Liver (tissue), 3 donors: Measurements from ENCODE around the gene ZNF618.

ENCODE experiments used
- GABPA ChIP-seq, 2 donors: IDR thresholded peaks in 1 of 2; conservative IDR thresholded peaks in 1 of 2; 2 replicates each; pipeline ENCODE4 v1.6.1; 2016; ENCODE audit warnings: antibody characterized with exemption in 2 of 2, mild to moderate bottlenecking in 1 of 2, moderate library complexity in 1 of 2
- JUND ChIP-seq, 2 donors: IDR thresholded peaks; 2 replicates each; pipeline ENCODE4 v1.6.1; 2016; ENCODE audit warnings: antibody characterized with exemption in 2 of 2
- NR2F2 ChIP-seq: IDR thresholded peaks from 2 replicates; pipeline ENCODE4 v1.6.1; 2016; ENCODE audit warnings: antibody characterized with exemption
- RXRA ChIP-seq, 2 donors: IDR thresholded peaks; 2 replicates each; pipeline ENCODE4 v1.6.1; 2017 to 2018; ENCODE audit warnings: antibody characterized with exemption in 2 of 2, mild to moderate bottlenecking in 1 of 2
- TAF1 ChIP-seq: conservative IDR thresholded peaks from 2 replicates; pipeline ENCODE4 v1.6.1; 2016; ENCODE audit warnings: antibody characterized with exemption, mild to moderate bottlenecking
- YY1 ChIP-seq: IDR thresholded peaks from 2 replicates; pipeline ENCODE4 v1.6.1; 2016; ENCODE audit warnings: antibody characterized with exemption, mild to moderate bottlenecking
- TF ChIP-seq, protein P1 (sequence below): fragments of 150-350 bp; IDR thresholded peaks from 2 replicates; pipeline ENCODE4 v1.5.1; 2017; ENCODE audit warnings: improper control_type of control experiment, low read depth, low read length; ENCODE audit not compliant: missing input control
- donor health status: healthy.
- donor health status: healthy.

DNA sequence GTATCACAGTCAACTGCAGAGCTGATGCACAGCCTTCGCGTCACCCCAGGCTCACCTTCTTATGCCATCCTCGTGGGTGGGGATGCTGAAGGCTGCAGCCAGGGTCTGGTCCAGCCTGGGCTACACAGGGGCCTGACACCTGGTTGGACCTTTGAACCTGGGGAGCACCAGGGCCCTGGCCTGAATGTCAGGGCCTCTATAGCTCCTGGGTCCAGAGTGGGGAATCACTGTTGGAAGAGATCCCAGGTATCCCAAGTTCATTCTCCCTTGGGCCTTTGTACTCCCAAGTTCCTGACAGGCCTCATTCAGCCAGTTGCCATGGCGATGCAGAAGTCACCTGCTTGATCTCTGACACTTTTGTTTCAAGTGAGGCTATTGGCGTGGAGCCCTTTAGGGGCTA, 43.8 kb downstream of the ZNF618 start:
- TF ChIP-seq, protein P1, sequence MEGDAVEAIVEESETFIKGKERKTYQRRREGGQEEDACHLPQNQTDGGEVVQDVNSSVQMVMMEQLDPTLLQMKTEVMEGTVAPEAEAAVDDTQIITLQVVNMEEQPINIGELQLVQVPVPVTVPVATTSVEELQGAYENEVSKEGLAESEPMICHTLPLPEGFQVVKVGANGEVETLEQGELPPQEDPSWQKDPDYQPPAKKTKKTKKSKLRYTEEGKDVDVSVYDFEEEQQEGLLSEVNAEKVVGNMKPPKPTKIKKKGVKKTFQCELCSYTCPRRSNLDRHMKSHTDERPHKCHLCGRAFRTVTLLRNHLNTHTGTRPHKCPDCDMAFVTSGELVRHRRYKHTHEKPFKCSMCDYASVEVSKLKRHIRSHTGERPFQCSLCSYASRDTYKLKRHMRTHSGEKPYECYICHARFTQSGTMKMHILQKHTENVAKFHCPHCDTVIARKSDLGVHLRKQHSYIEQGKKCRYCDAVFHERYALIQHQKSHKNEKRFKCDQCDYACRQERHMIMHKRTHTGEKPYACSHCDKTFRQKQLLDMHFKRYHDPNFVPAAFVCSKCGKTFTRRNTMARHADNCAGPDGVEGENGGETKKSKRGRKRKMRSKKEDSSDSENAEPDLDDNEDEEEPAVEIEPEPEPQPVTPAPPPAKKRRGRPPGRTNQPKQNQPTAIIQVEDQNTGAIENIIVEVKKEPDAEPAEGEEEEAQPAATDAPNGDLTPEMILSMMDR = no peak
- TF ChIP-seq GABPA (IDR thresholded peaks at IDR 0.05 in 1 of 2, conservative IDR thresholded peaks at IDR 0.05 in 1 of 2) = no peak
- no peak for TF ChIP-seq TAF1
- TF ChIP-seq RXRA (IDR thresholded peaks at IDR 0.05) = peak; percentile 70 to 71
- TF ChIP-seq JUND (IDR thresholded peaks at IDR 0.05) = no peak
- no peak for TF ChIP-seq YY1
- TF ChIP-seq NR2F2 = no peak
